ENCODE data around the gene NCR3LG1. TPM values are rescaled to one million over a fixed set of nuclear protein-coding genes. Genes with fewer than 3 reads are reported as not detected.

The NCR3LG1 gene
- total RNA-seq, 1 experiment from 2014 or later = 14.2 TPM

GRCh38 chr11:17314904-17315426, 36.6 kb upstream of the NCR3LG1 start:
- no peaks in the 10 kb centered on the region for H3K9me3 Mint-ChIP-seq (ENCODE audit: unreplicated experiment)
- H3K27me3 Mint-ChIP-seq (ENCODE audit: insufficient read depth, unreplicated experiment) = no peaks in the 10 kb centered on the region
- H3K4me1 Mint-ChIP-seq (ENCODE audit: insufficient read depth, unreplicated experiment) = no peaks in the 10 kb centered on the region
- no peak overlapping the region for H3K4me3 Mint-ChIP-seq (ENCODE audit: unreplicated experiment)
- ChIA-PET CTCF (no interaction called here), POLR2A (interaction anchor here (1.3 kb wide), 1 partner anchor 39 kb away, joined by 3 read pairs; no protein-coding TSS in a partner anchor)
- H3K36me3 Mint-ChIP-seq (ENCODE audit: insufficient read depth, unreplicated experiment) = peaks cover 11% of the 10 kb centered on the region
- no peak overlapping the region for H3K27ac Mint-ChIP-seq (ENCODE audit: low read depth, unreplicated experiment)
- no peak for TF ChIP-seq CTCF (IDR thresholded peaks at IDR 0.05; ENCODE audit: unreplicated experiment)
- intact Hi-C loops (cut with micrococcal nuclease) = no loop called here
- DNase-seq (ENCODE audit: unreplicated experiment) = no peak
- no TSS peak for BruUV-seq (replicated peaks)

GRCh38 chr11:17328871-17329494, 22.6 kb upstream of the NCR3LG1 start:
- Mint-ChIP-seq H3K27ac (ENCODE audit: low read depth, unreplicated experiment) (no peak overlapping the region), H3K4me1 (ENCODE audit: insufficient read depth, unreplicated experiment) (no peaks in the 10 kb centered on the region), H3K27me3 (ENCODE audit: insufficient read depth, unreplicated experiment) (no peaks in the 10 kb centered on the region), H3K4me3 (ENCODE audit: unreplicated experiment) (no peak overlapping the region), H3K36me3 (ENCODE audit: insufficient read depth, unreplicated experiment) (peaks cover 11% of the 10 kb centered on the region), H3K9me3 (ENCODE audit: unreplicated experiment) (no peaks in the 10 kb centered on the region)
- intact Hi-C loops (cut with micrococcal nuclease) = no loop called here
- POLR2A ChIA-PET = interaction anchor here (0.6 to 1.7 kb wide), 3 partner anchors 12 to 31 kb away, joined by 3 to 5 read pairs (median 5); no protein-coding TSS in a partner anchor
- no TSS peak for BruUV-seq (replicated peaks)
- CTCF ChIA-PET = interaction anchor here (1.0 kb wide), 1 partner anchor 10 kb away, joined by 3 read pairs; no protein-coding TSS in a partner anchor
- DNase-seq (ENCODE audit: unreplicated experiment) = no peak
- no peak for TF ChIP-seq CTCF (IDR thresholded peaks at IDR 0.05; ENCODE audit: unreplicated experiment)

GRCh38 chr11:17331669-17332068, 19.9 kb upstream of the NCR3LG1 start:
- POLR2A ChIA-PET = interaction anchor here (0.7 kb wide), 1 partner anchor 451 kb away, joined by 3 read pairs; no protein-coding TSS in a partner anchor
- H3K4me3 Mint-ChIP-seq (ENCODE audit: unreplicated experiment) = no peak overlapping the region
- no TSS peak for BruUV-seq (replicated peaks)
- CTCF ChIA-PET = no interaction called here
- intact Hi-C loops (cut with micrococcal nuclease) = no loop called here
- no peaks in the 10 kb centered on the region for H3K27me3 Mint-ChIP-seq (ENCODE audit: insufficient read depth, unreplicated experiment)
- no peaks in the 10 kb centered on the region for H3K4me1 Mint-ChIP-seq (ENCODE audit: insufficient read depth, unreplicated experiment)
- no peaks in the 10 kb centered on the region for H3K9me3 Mint-ChIP-seq (ENCODE audit: unreplicated experiment)
- no peak for TF ChIP-seq CTCF (IDR thresholded peaks at IDR 0.05; ENCODE audit: unreplicated experiment)
- no peak for DNase-seq (ENCODE audit: unreplicated experiment)
- H3K27ac Mint-ChIP-seq (ENCODE audit: low read depth, unreplicated experiment) = no peak overlapping the region
- peaks cover 4% of the 10 kb centered on the region for H3K36me3 Mint-ChIP-seq (ENCODE audit: insufficient read depth, unreplicated experiment)

GRCh38 chr11:17333799-17334586, 17.6 kb upstream of the NCR3LG1 start:
- ChIA-PET POLR2A (no interaction called here), CTCF (interaction anchor here (0.6 to 1.3 kb wide), 3 partner anchors 20 to 234 kb away, joined by 3 to 5 read pairs (median 3); no protein-coding TSS in a partner anchor)
- Mint-ChIP-seq H3K36me3 (ENCODE audit: insufficient read depth, unreplicated experiment) (peaks cover 12% of the 10 kb centered on the region), H3K4me3 (ENCODE audit: unreplicated experiment) (no peak overlapping the region), H3K4me1 (ENCODE audit: insufficient read depth, unreplicated experiment) (no peaks in the 10 kb centered on the region), H3K27me3 (ENCODE audit: insufficient read depth, unreplicated experiment) (no peaks in the 10 kb centered on the region), H3K9me3 (ENCODE audit: unreplicated experiment) (no peaks in the 10 kb centered on the region), H3K27ac (ENCODE audit: low read depth, unreplicated experiment) (no peak overlapping the region)
- no peak for DNase-seq (ENCODE audit: unreplicated experiment)
- BruUV-seq (replicated peaks) = no TSS peak
- no peak for TF ChIP-seq CTCF (IDR thresholded peaks at IDR 0.05; ENCODE audit: unreplicated experiment)
- intact Hi-C loops (cut with micrococcal nuclease) = no loop called here
